HG02588 (cell line): ENCODE results near the gene SGSM2.

Experiments
- ATAC-seq: cut with Tn5 transposase; IDR thresholded peaks from one replicate; pipeline ENCODE4 v1.9.1; 2021; ENCODE audit warnings: mild to moderate bottlenecking, moderate library complexity; ENCODE audit not compliant: unreplicated experiment

The SGSM2 gene

GRCh38 chr17:2384439-2385127, 47.3 kb downstream of the SGSM2 start:
- ATAC-seq, result no peak

GRCh38 chr17:2385240-2386210, 48.2 kb downstream of the SGSM2 start:
- no peak for ATAC-seq

- no peak for ATAC-seq
Observed at GRCh38 chr17:2386400-2387085, 49.2 kb downstream of the SGSM2 start.

GRCh38 chr17:2387086-2388019, 50.1 kb downstream of the SGSM2 start:
- no peak for ATAC-seq

- no peak for ATAC-seq
Observed at GRCh38 chr17:2388020-2388682, 50.9 kb downstream of the SGSM2 start.

GRCh38 chr17:2388683-2389055, 51.4 kb downstream of the SGSM2 start:
- no peak for ATAC-seq

- no peak for ATAC-seq
Observed at GRCh38 chr17:2390199-2390836, 53.0 kb downstream of the SGSM2 start.

- ATAC-seq, result no peak
Observed at GRCh38 chr17:2391597-2392251, 54.4 kb downstream of the SGSM2 start.

- ATAC-seq, result peak; percentile 57
Observed at GRCh38 chr17:2392252-2393173, 55.2 kb downstream of the SGSM2 start.

GRCh38 chr17:2393174-2393953, 56.1 kb downstream of the SGSM2 start:
- ATAC-seq, result peak; percentile 44

- ATAC-seq, result no peak
Observed at GRCh38 chr17:2393954-2394749, 56.9 kb downstream of the SGSM2 start.

GRCh38 chr17:2394775-2395201, 57.5 kb downstream of the SGSM2 start:
- ATAC-seq, result no peak

- ATAC-seq, result no peak
Observed at GRCh38 chr17:2395258-2396181, 58.2 kb downstream of the SGSM2 start.

- ATAC-seq, result no peak
Observed at GRCh38 chr17:2396192-2396567, 58.9 kb downstream of the SGSM2 start.

- ATAC-seq, result no peak
Observed at GRCh38 chr17:2396568-2397246, 59.4 kb downstream of the SGSM2 start.
